ENCODE results near the gene MRPL27.

GRCh38 chr17:50332196-50332595 is 40.8 kb downstream of the MRPL27 start:
- TF ChIP-seq, protein P1, sequence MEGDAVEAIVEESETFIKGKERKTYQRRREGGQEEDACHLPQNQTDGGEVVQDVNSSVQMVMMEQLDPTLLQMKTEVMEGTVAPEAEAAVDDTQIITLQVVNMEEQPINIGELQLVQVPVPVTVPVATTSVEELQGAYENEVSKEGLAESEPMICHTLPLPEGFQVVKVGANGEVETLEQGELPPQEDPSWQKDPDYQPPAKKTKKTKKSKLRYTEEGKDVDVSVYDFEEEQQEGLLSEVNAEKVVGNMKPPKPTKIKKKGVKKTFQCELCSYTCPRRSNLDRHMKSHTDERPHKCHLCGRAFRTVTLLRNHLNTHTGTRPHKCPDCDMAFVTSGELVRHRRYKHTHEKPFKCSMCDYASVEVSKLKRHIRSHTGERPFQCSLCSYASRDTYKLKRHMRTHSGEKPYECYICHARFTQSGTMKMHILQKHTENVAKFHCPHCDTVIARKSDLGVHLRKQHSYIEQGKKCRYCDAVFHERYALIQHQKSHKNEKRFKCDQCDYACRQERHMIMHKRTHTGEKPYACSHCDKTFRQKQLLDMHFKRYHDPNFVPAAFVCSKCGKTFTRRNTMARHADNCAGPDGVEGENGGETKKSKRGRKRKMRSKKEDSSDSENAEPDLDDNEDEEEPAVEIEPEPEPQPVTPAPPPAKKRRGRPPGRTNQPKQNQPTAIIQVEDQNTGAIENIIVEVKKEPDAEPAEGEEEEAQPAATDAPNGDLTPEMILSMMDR (IDR thresholded peaks at IDR 0.05 in 2 of 3, conservative IDR thresholded peaks at IDR 0.05 in 1 of 3; ENCODE audit: borderline replicate concordance in 1 of 3, insufficient read depth in 1 of 3, low read depth in 2 of 3, low read length in 2 of 3) = no peak
- no peak for TF ChIP-seq ZFX (IDR thresholded peaks at IDR 0.05)
- no peak for TF ChIP-seq CEBPB (IDR thresholded peaks at IDR 0.05; ENCODE audit: low read depth)
- no peak for TF ChIP-seq EZH2 (IDR thresholded peaks at IDR 0.05)
- TF ChIP-seq POLR2A (IDR thresholded peaks at IDR 0.05; ENCODE audit: borderline replicate concordance, extremely low read depth, insufficient read depth, insufficient read length) = no peak
- TF ChIP-seq, protein P2, sequence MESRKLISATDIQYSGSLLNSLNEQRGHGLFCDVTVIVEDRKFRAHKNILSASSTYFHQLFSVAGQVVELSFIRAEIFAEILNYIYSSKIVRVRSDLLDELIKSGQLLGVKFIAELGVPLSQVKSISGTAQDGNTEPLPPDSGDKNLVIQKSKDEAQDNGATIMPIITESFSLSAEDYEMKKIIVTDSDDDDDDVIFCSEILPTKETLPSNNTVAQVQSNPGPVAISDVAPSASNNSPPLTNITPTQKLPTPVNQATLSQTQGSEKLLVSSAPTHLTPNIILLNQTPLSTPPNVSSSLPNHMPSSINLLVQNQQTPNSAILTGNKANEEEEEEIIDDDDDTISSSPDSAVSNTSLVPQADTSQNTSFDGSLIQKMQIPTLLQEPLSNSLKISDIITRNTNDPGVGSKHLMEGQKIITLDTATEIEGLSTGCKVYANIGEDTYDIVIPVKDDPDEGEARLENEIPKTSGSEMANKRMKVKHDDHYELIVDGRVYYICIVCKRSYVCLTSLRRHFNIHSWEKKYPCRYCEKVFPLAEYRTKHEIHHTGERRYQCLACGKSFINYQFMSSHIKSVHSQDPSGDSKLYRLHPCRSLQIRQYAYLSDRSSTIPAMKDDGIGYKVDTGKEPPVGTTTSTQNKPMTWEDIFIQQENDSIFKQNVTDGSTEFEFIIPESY (IDR thresholded peaks at IDR 0.05; ENCODE audit: extremely low read depth, insufficient replicate concordance, low read length) = no peak

Data from HCT116 (cell line).